SU-DHL-6 (cell line): ENCODE measurements around the gene COL27A1.

Experiments used
- H2AFZ ChIP-seq: fragments of 200-600 bp; sonication (generic); 2 replicates; pipeline ENCODE4 v1.6.1; 2014; ENCODE audit warnings: low read depth, mild to moderate bottlenecking, moderate library complexity, mixed read lengths, antibody characterized with exemption, low read length; ENCODE audit not compliant: severe bottlenecking
- H3F3A ChIP-seq: fragments of 200-600 bp; shearing (Covaris generic); 2 replicates; pipeline ENCODE4 v1.6.0; 2016; ENCODE audit warnings: antibody characterized with exemption, mild to moderate bottlenecking; ENCODE audit not compliant: insufficient read depth
- H3K27ac ChIP-seq: fragments of 200-600 bp; sonication (generic); 2 replicates; pipeline ENCODE4 v1.5.1; 2016; ENCODE audit warnings: low read depth, mild to moderate bottlenecking, low read length, moderate library complexity, mixed read lengths
- H3K27me3 ChIP-seq: fragments of 200-600 bp; sonication (generic), shearing (Covaris generic); 2 replicates; pipeline ENCODE4 v1.6.0; 2014; ENCODE audit warnings: mild to moderate bottlenecking, low read length
- H3K36me3 ChIP-seq: fragments of 200-600 bp; sonication (generic); 2 replicates; pipeline ENCODE4 v1.6.1; 2014; ENCODE audit warnings: mild to moderate bottlenecking, low read length, mixed read lengths
- H3K4me2 ChIP-seq: fragments of 300-600, 200-600 bp; shearing (Covaris generic), sonication (generic); 2 replicates; pipeline ENCODE4 v1.6.0; 2014; ENCODE audit warnings: low read length, low read depth, mild to moderate bottlenecking; ENCODE audit not compliant: poor library complexity, severe bottlenecking
- H3K4me3 ChIP-seq: fragments of 200-600 bp; sonication (generic); 2 replicates; pipeline ENCODE4 v1.5.1; 2014; ENCODE audit warnings: antibody characterized with exemption, low read length, mild to moderate bottlenecking, mixed read lengths; ENCODE audit not compliant: insufficient read depth, poor library complexity, severe bottlenecking
- H3K79me2 ChIP-seq: fragments of 200-600 bp; sonication (generic); 2 replicates; pipeline ENCODE4 v1.6.1; 2014; ENCODE audit warnings: mild to moderate bottlenecking, low read length, moderate library complexity; ENCODE audit not compliant: insufficient read depth
- H3K9ac ChIP-seq: fragments of 200-600 bp; sonication (generic); 2 replicates; pipeline ENCODE4 v1.7.0; 2014; ENCODE audit warnings: mild to moderate bottlenecking, low read length
- H3K9me2 ChIP-seq: fragments of 200-600 bp; sonication (generic); replicated peaks from 2 replicates; pipeline ENCODE4 v1.6.1; 2014; ENCODE audit warnings: low read length; ENCODE audit not compliant: insufficient read depth
- H3K9me3 ChIP-seq: fragments of 200-600 bp; sonication (generic); 2 replicates; pipeline ENCODE4 v1.6.1; 2014; ENCODE audit warnings: low read length, mixed read lengths; ENCODE audit not compliant: insufficient read depth
- H4K20me1 ChIP-seq: fragments of 200-600 bp; sonication (generic); 2 replicates; pipeline ENCODE4 v1.6.1; 2014; ENCODE audit warnings: low read depth, mild to moderate bottlenecking, antibody characterized with exemption, low read length, moderate library complexity, mixed read lengths
- CTCF ChIP-seq: fragments of 200-600 bp; sonication (generic); IDR thresholded peaks from one replicate; pipeline ENCODE4 v1.5.1; 2017; ENCODE audit warnings: antibody characterized with exemption, mild to moderate bottlenecking, low read length, moderate library complexity; ENCODE audit not compliant: insufficient read depth, poor library complexity, severe bottlenecking
- EZH2phosphoT487 ChIP-seq: fragments of 200-600 bp; sonication (generic), shearing (Covaris generic); conservative IDR thresholded peaks from 2 replicates; pipeline ENCODE4 v1.6.1; 2018; ENCODE audit warnings: mild to moderate bottlenecking, antibody characterized with exemption, low read length, moderate library complexity, mixed read lengths

COL27A1 gene

GRCh38 chr9:114271556-114272510 lies 116.5 kb downstream of the COL27A1 start:
- no peaks in the 10 kb centered on the region for H4K20me1 ChIP-seq
- H3K36me3 ChIP-seq, result no peaks in the 10 kb centered on the region
- no peaks in the 10 kb centered on the region for H3K79me2 ChIP-seq
- no peak overlapping the region for H3K4me2 ChIP-seq
- no peaks in the 10 kb centered on the region for H3K9me2 ChIP-seq
- TF ChIP-seq CTCF (no peak), EZH2phosphoT487 (no peak)
- H3K9ac ChIP-seq, result no peak overlapping the region
- no peak overlapping the region for H3K27ac ChIP-seq
- no peak overlapping the region for H3K4me3 ChIP-seq
- no peaks in the 10 kb centered on the region for H3K9me3 ChIP-seq
- no peak overlapping the region for H2AFZ ChIP-seq
- H3F3A ChIP-seq, result no peaks in the 10 kb centered on the region
- no peaks in the 10 kb centered on the region for H3K27me3 ChIP-seq

- no peaks in the 10 kb centered on the region for H4K20me1 ChIP-seq
- TF ChIP-seq EZH2phosphoT487, result no peak
- TF ChIP-seq CTCF, result no peak
- H3K27me3 ChIP-seq, result no peaks in the 10 kb centered on the region
- H3K4me3 ChIP-seq, result no peak overlapping the region
- no peaks in the 10 kb centered on the region for H3K9me3 ChIP-seq
- H3K9ac ChIP-seq, result no peak overlapping the region
- no peaks in the 10 kb centered on the region for H3K36me3 ChIP-seq
- H2AFZ ChIP-seq, result no peak overlapping the region
- no peaks in the 10 kb centered on the region for H3F3A ChIP-seq
- no peak overlapping the region for H3K4me2 ChIP-seq
- H3K79me2 ChIP-seq, result no peaks in the 10 kb centered on the region
- no peak overlapping the region for H3K27ac ChIP-seq
- H3K9me2 ChIP-seq, result no peaks in the 10 kb centered on the region
Measured at GRCh38 chr9:114272739-114273431, 117.5 kb downstream of the COL27A1 start.

DNA sequence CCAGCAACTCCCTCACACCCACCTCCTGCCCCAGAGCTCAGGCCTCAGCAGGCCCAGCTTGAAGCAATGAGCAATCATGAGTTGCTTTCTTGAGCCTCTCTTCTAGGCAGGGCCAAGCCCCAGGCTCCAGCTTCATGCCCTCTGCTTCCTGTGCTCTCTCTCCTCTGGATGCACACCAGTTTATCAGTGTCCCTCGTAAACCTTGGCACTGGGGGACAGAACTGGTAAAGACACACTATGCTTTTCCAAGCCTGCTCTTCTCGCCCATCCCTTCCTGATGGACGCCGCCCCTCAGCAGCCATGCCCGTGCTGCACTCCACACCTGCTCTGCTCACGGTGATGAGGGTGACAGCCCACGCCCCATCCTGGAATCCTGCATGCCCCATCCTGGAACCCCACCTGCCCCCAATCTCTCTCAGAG lies 118.1 kb downstream of the COL27A1 start:
- H3F3A ChIP-seq, result no peaks in the 10 kb centered on the region
- no peaks in the 10 kb centered on the region for H3K9me2 ChIP-seq
- H4K20me1 ChIP-seq, result no peaks in the 10 kb centered on the region
- H3K27me3 ChIP-seq, result no peaks in the 10 kb centered on the region
- no peak overlapping the region for H3K4me3 ChIP-seq
- no peak overlapping the region for H3K9ac ChIP-seq
- H3K27ac ChIP-seq, result no peak overlapping the region
- no peak overlapping the region for H2AFZ ChIP-seq
- H3K79me2 ChIP-seq, result no peaks in the 10 kb centered on the region
- TF ChIP-seq EZH2phosphoT487, result no peak
- TF ChIP-seq CTCF, result no peak
- H3K36me3 ChIP-seq, result no peaks in the 10 kb centered on the region
- no peaks in the 10 kb centered on the region for H3K9me3 ChIP-seq
- H3K4me2 ChIP-seq, result no peak overlapping the region
